Mucosa of descending colon (tissue), 3 donors: Measurements from ENCODE around the gene FZR1. TPM values are rescaled to one million over a fixed set of nuclear protein-coding genes. Genes with fewer than 3 reads are reported as not detected.

Experiments used
- ATAC-seq: fragments of 200-7000 bp; cut with Tn5 transposase; one replicate; pipeline ENCODE4 v1.9.1; 2020; ENCODE audit warnings: mild to moderate bottlenecking, moderate library complexity
- DNase-seq, 3 donors: peaks; one replicate each; pipeline ENCODE4 v3.0.0-alpha.2; 2020
- H3K36me3 ChIP-seq: fragments of 200-600 bp; one replicate; pipeline ENCODE4 v1.8.0; 2021; ENCODE audit warnings: low read depth, mild to moderate bottlenecking
- H3K4me1 ChIP-seq: fragments of 200-600 bp; one replicate; pipeline ENCODE4 v1.8.0; 2021; ENCODE audit warnings: low read depth, mild to moderate bottlenecking
- H3K4me3 ChIP-seq: fragments of 200-600 bp; one replicate; pipeline ENCODE4 v1.8.0; 2021; ENCODE audit warnings: mild to moderate bottlenecking
- H3K9me3 ChIP-seq: fragments of 200-600 bp; one replicate; pipeline ENCODE4 v1.8.0; 2021; ENCODE audit warnings: mild to moderate bottlenecking
- CTCF ChIP-seq: fragments of 200-600 bp; IDR thresholded peaks from one replicate; pipeline ENCODE4 v1.8.0; 2022; ENCODE audit warnings: antibody characterized with exemption, mild to moderate bottlenecking
- intact Hi-C, 2 donors: fragments of 100-400 bp; cut with DNase I in 1 of 2; cut with micrococcal nuclease in 1 of 2; formaldehyde crosslinking; loops; one replicate each; pipeline versions ENCODE4 v1.11.0 to v1.11.1; 2022; cut with DNase I, micrococcal nuclease
- total RNA-seq, 3 donors: library from RNA; stranded (reverse); fragmentation: NEBNext Ultra II Directional in 2 of 3; extraction: Animal tissue kit (Norgen Biotek cat#: 25700) in 2 of 3; gene quantifications; one replicate each; pipeline versions ENCODE4 v1.2.1 to v1.2.4, GENCODE V29; 2021 to 2023
- donor health status: DM: no; HTN: no; CAD: no; lungs with moderate emphysema.
- donor health status: DM: no; HTN: no; CAD: no.
- donor health status: DM: no; HTN: yes; CAD: no.

The FZR1 gene
- total RNA-seq, 3 donors from 2014 or later, result 35.9 to 59.6 (median 46.4) TPM

DNA sequence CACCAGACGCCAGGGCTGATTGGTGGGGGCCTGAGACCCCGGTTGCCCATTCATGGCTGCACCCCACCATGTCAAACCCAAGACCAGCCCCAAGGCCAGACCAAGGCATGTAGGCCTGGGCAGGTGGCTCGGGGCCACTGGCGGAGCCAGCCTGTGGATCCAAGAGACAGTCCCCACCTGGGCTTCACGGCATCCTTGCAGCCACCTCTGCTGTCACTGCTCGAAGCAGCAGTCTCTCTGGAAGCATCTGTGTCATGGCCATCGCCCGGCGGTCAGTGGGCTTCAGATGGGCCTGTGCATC is 29.1 kb downstream of the FZR1 start:
- Histone ChIP-seq H3K4me1 (no peaks in the 10 kb centered on the region), H3K4me3 (no peak overlapping the region), H3K9me3 (no peaks in the 10 kb centered on the region), H3K36me3 (no peaks in the 10 kb centered on the region)
- TF ChIP-seq CTCF, result no peak
- no peak for DNase-seq
- no peak for ATAC-seq
- intact Hi-C loops, result no loop called here

DNA sequence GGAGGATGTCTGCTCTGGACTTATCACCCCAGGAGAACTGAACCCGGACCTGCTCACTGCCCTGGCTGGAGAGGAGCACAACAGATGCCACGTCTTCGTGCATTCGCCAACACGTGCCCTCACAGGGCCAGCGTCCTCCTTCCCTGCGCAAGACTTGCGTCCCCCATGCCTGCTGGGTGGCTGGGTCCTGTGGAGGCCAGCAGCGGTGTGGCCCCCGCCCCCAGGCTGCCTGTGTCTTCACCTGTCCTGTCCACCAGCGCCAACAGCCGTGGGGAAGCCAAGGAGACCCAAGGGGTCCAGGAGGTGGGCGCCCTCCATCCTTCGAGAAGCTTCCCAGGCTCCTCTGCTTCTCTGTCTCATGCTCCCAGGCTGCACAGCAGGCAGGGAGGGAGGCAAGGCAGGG is 29.5 kb downstream of the FZR1 start:
- DNase-seq (no peak), ATAC-seq (no peak)
- Histone ChIP-seq H3K36me3 (no peaks in the 10 kb centered on the region), H3K4me3 (no peak overlapping the region), H3K4me1 (no peaks in the 10 kb centered on the region), H3K9me3 (no peaks in the 10 kb centered on the region)
- no peak for TF ChIP-seq CTCF
- intact Hi-C loops, result no loop called here

- H3K36me3 ChIP-seq, result no peaks in the 10 kb centered on the region
- no peak for TF ChIP-seq CTCF
- DNase-seq (no peak), ATAC-seq (no peak)
- H3K9me3 ChIP-seq, result no peaks in the 10 kb centered on the region
- no peaks in the 10 kb centered on the region for H3K4me1 ChIP-seq
- no peak overlapping the region for H3K4me3 ChIP-seq
- intact Hi-C loops, result no loop called here
Measured at GRCh38 chr19:3535981-3536380, 29.9 kb downstream of the FZR1 start.

DNA sequence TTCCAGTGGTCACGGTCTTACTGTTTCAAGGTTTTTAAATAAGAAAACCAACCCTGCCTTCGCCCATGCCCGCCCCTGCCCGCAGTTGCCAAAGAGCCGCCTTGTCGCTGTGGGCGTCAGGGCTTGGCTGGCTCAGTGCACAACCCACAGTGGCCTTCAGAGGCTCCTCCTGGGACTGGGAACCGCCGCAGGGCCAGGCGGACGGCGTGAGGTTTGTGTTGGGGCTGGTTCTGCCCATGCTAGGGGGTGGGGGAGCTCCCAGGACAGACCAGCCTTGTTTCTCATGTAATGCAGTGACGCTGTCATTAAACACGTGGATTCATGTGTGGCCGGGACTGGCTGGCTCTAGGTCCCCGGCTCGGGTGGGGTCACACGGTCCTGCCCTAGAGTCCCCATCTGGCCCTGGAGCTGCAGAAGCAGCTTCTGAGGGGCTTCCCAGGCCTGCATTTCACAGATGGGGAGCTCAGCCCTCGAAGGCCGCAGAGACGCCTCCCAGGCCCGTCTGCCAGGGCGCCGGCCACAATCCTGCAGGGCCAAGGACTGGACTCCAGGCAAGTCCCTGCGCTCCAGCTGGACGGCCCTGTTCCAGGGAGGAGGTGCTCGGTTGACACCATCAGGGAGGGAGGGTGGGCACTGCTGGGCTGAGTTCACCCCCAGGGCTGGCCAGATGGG is 30.5 kb downstream of the FZR1 start:
- no peaks in the 10 kb centered on the region for H3K36me3 ChIP-seq
- TF ChIP-seq CTCF, result no peak
- no peaks in the 10 kb centered on the region for H3K4me1 ChIP-seq
- ATAC-seq, result peak; percentile 4
- peak in 1 of 3 donors; percentile 47 for DNase-seq
- intact Hi-C loops, result no loop called here
- no peaks in the 10 kb centered on the region for H3K9me3 ChIP-seq
- no peak overlapping the region for H3K4me3 ChIP-seq

DNA sequence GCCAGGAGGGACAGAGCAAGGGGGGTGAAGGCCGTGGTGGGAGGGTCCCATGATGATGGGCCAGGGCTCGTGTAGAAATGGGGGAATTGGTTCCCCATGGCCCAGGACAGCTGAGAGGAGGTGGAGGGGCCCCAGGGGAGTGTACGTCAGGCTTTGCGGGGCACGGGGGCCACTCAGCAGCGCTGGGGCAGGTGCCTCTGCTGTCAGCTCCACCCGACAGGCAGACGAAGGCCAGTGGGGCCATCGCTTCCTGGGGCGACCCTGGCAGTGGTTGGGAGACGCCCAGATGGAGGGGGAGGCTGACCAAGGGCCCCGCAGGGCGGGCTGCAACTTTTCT is 31.0 kb downstream of the FZR1 start:
- Histone ChIP-seq H3K4me1 (no peaks in the 10 kb centered on the region), H3K4me3 (no peak overlapping the region), H3K36me3 (no peaks in the 10 kb centered on the region), H3K9me3 (no peaks in the 10 kb centered on the region)
- peak; percentile 2 for ATAC-seq
- intact Hi-C loops, result no loop called here
- no peak for DNase-seq
- TF ChIP-seq CTCF, result no peak
